Caco-2 (cell line): ENCODE results near the gene CDCA7. TPM values are rescaled to one million over a fixed set of nuclear protein-coding genes. Genes with fewer than 3 reads are reported as not detected.

Experiments
- BruUV-seq: library from RNA; stranded (reverse); fragments of 400-500 nt; replicated peaks from 2 replicates; lab custom pipeline; 2021; lab: Mats Ljungman, UMichigan
- CTCF ChIA-PET: fragments of 300-600 bp; sonication (Branson Sonifier 250); formaldehyde crosslinking; loops from one replicate; lab custom pipeline; 2022; ENCODE audit warnings: antibody characterized with exemption; lab: Charles Lee
- POLR2A ChIA-PET: fragments of 300-600 bp; sonication (Branson Sonifier 250); formaldehyde crosslinking; loops from one replicate; lab custom pipeline; 2022; ENCODE audit warnings: antibody characterized with exemption; lab: Charles Lee
- DNase-seq, 2 experiments: peaks; one replicate each; pipeline versions ENCODE4 v3.0.0 to v3.0.0-alpha.2; 2020 to 2022
- H3K27me3 ChIP-seq: replicated peaks from 2 replicates; pipeline ENCODE4 v1.6.0; 2011; ENCODE audit warnings: low read length; ENCODE audit not compliant: control insufficient read depth, insufficient read depth
- H3K36me3 ChIP-seq: 2 replicates; pipeline ENCODE4 v1.5.1; 2011; ENCODE audit warnings: low read length; ENCODE audit not compliant: control insufficient read depth, insufficient read depth
- H3K4me1 ChIP-seq: fragments of 250-450 bp; sonication (Bioruptor Pico); 2 replicates; pipeline ENCODE4 v1.5.1; 2020; ENCODE audit warnings: mild to moderate bottlenecking
- H3K4me3 ChIP-seq: 2 replicates; pipeline ENCODE4 v1.5.1; 2011; ENCODE audit warnings: low read depth, mild to moderate bottlenecking, control low read depth, low read length
- H3K9me3 ChIP-seq: fragments of 250-450 bp; sonication (Bioruptor Pico); 2 replicates; pipeline ENCODE4 v1.5.1; 2020; ENCODE audit warnings: mild to moderate bottlenecking, moderate library complexity
- H3K27ac Mint-ChIP-seq: one replicate; pipeline ENCODE4 v1.8.0; 2022; ENCODE audit warnings: mixed read lengths; ENCODE audit not compliant: unreplicated experiment
- H3K27me3 Mint-ChIP-seq: one replicate; pipeline ENCODE4 v1.8.0; 2022; ENCODE audit warnings: mixed read lengths; ENCODE audit not compliant: insufficient read depth, unreplicated experiment
- H3K36me3 Mint-ChIP-seq: one replicate; pipeline ENCODE4 v1.8.0; 2022; ENCODE audit warnings: mild to moderate bottlenecking, mixed read lengths; ENCODE audit not compliant: insufficient read depth, unreplicated experiment
- H3K4me1 Mint-ChIP-seq: one replicate; pipeline ENCODE4 v1.8.0; 2022; ENCODE audit warnings: low read depth, mixed read lengths; ENCODE audit not compliant: unreplicated experiment
- H3K4me3 Mint-ChIP-seq: one replicate; pipeline ENCODE4 v1.8.0; 2022; ENCODE audit warnings: mild to moderate bottlenecking, moderate library complexity, mixed read lengths; ENCODE audit not compliant: unreplicated experiment
- H3K9me3 Mint-ChIP-seq: one replicate; pipeline ENCODE4 v1.8.0; 2022; ENCODE audit warnings: mixed read lengths; ENCODE audit not compliant: unreplicated experiment
- intact Hi-C: fragments of 100-400 bp; cut with micrococcal nuclease; formaldehyde crosslinking; loops from one replicate; pipeline ENCODE4 v1.10.0; 2022; ENCODE audit not compliant: unreplicated experiment
- total RNA-seq: library from RNA; stranded (reverse); gene quantifications from 2 replicates; pipeline ENCODE4 v1.2.3, GENCODE V29; 2022
- TF ChIP-seq, protein P1 (sequence below), 2 experiments: fragments of 200-600 bp in 1 of 2; IDR thresholded peaks; 1 replicate in 1 of 2; 2 replicates in 1 of 2; pipeline versions ENCODE4 v1.5.1 to v1.8.0; 2011 to 2022; ENCODE audit warnings: antibody characterized with exemption in 1 of 2, control low read depth in 1 of 2, inconsistent platforms in 1 of 2, low read depth in 1 of 2, low read length in 1 of 2, mild to moderate bottlenecking in 1 of 2, moderate library complexity in 1 of 2; ENCODE audit not compliant: insufficient read depth in 1 of 2, severe bottlenecking in 1 of 2, unreplicated experiment in 1 of 2

CDCA7 gene
- total RNA-seq, 1 experiment from 2014 or later, result 58.1 TPM

DNA sequence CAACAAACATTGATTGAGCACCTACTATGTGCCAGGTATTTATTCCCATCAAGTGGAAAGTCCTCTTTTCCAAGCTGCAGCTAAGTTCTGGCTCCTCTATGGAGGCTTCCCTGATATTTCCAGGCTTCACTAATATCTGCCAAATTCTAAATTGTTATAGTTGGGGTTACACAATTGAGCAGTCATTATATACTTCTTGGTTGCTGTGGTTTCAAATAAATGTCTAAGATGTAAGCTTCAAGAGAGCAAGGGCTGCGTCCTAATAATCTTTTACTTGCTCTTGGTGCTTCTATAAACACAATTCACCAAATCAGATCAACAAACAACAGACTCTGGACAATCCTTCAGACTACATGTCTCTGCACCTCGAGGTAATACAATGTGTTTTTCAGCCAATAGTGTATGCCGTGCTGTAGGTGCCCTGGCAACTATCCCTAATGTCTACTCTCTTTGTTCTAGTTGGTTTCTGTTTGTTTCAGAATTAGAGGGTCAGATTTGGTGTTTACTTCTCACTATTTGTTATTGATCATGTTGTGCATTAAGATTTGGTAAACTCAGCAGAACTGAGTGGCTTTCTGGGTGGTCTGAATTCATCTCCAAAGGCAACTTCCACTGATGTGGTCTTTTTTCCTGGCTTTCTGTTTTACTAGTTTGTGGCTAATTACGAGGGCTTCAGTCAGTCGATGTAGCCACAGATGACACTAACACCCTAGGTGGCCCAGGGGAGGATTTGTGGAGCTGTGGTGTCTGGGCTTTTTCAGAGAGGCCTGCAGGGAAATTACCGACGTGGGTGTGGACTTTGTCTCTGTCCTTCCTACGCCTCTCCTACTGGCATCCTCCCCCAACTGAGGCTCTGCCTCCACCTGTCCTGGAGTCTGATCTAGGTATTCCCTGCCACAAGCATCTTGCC, 50.4 kb downstream of the CDCA7 start:
- Mint-ChIP-seq H3K27ac (no peak overlapping the region), H3K27me3 (peaks cover 12% of the 10 kb centered on the region), H3K4me3 (no peak overlapping the region), H3K9me3 (no peaks in the 10 kb centered on the region), H3K4me1 (peaks cover 13% of the 10 kb centered on the region), H3K36me3 (no peaks in the 10 kb centered on the region)
- Histone ChIP-seq H3K4me1 (no peaks in the 10 kb centered on the region), H3K4me3 (no peak overlapping the region), H3K9me3 (no peaks in the 10 kb centered on the region), H3K27me3 (no peaks in the 10 kb centered on the region), H3K36me3 (no peaks in the 10 kb centered on the region)
- no peak for DNase-seq
- intact Hi-C loops, result no loop called here
- TF ChIP-seq, protein P1, sequence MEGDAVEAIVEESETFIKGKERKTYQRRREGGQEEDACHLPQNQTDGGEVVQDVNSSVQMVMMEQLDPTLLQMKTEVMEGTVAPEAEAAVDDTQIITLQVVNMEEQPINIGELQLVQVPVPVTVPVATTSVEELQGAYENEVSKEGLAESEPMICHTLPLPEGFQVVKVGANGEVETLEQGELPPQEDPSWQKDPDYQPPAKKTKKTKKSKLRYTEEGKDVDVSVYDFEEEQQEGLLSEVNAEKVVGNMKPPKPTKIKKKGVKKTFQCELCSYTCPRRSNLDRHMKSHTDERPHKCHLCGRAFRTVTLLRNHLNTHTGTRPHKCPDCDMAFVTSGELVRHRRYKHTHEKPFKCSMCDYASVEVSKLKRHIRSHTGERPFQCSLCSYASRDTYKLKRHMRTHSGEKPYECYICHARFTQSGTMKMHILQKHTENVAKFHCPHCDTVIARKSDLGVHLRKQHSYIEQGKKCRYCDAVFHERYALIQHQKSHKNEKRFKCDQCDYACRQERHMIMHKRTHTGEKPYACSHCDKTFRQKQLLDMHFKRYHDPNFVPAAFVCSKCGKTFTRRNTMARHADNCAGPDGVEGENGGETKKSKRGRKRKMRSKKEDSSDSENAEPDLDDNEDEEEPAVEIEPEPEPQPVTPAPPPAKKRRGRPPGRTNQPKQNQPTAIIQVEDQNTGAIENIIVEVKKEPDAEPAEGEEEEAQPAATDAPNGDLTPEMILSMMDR (IDR thresholded peaks at IDR 0.05; ENCODE audit: insufficient read depth in 1 of 2, low read depth in 1 of 2, low read length in 1 of 2, severe bottlenecking in 1 of 2, unreplicated experiment in 1 of 2), result no peak
- ChIA-PET POLR2A (no interaction called here), CTCF (no interaction called here)
- no TSS peak for BruUV-seq

DNA sequence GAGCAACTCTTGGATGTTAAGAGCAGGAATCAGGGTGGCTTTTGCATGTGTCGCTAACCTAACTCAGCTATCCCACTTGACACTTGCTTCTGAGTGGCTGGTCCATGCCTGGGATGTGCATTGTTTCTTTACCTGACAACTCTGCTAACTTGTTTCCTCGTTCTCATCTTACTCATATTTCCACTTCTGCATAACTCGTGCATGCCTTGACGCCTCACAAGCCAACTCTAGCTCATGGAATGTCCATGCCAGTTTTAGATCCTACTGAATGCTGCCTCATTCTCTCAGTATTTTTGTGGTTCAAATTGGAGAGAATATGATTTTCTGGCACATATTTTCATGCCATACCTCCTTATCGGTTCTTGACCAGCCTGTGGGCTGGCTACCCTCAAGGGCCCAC, 52.5 kb downstream of the CDCA7 start:
- Histone ChIP-seq H3K36me3 (no peaks in the 10 kb centered on the region), H3K4me1 (no peaks in the 10 kb centered on the region), H3K9me3 (no peaks in the 10 kb centered on the region), H3K4me3 (no peak overlapping the region), H3K27me3 (no peaks in the 10 kb centered on the region; the same call in 1 of the 2 replicates)
- Mint-ChIP-seq H3K9me3 (no peaks in the 10 kb centered on the region), H3K4me1 (peaks cover 6% of the 10 kb centered on the region), H3K4me3 (no peak overlapping the region), H3K27ac (no peak overlapping the region), H3K27me3 (peaks cover 5% of the 10 kb centered on the region), H3K36me3 (no peaks in the 10 kb centered on the region)
- BruUV-seq, result no TSS peak
- ChIA-PET POLR2A (no interaction called here), CTCF (interaction anchor here (0.6 kb wide), 1 partner anchor 833 kb away, joined by 4 read pairs; no protein-coding TSS in a partner anchor)
- intact Hi-C loops, result no loop called here
- TF ChIP-seq, protein P1 (IDR thresholded peaks at IDR 0.05; ENCODE audit: insufficient read depth in 1 of 2, low read depth in 1 of 2, low read length in 1 of 2, severe bottlenecking in 1 of 2, unreplicated experiment in 1 of 2), result no peak
- no peak for DNase-seq

DNA sequence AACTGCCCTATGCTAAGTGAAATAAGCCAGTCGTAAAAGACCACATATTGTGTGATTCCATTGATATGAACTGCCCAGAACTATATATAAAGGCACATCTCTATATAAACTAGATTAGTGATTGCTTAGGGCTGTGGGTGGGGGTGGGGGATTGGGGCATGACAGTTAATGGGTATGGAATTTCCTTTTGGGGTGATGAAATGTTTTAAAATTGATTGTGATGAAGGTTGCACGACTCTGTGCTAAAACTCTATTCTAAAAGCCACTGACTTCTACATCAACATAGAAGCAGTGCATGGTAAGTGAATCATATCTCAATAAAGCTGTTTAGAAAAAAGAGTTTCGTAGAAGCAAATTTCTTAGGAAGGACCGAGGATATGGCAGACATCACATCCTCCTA, 53.0 kb downstream of the CDCA7 start:
- no peaks in the 10 kb centered on the region for H3K9me3 Mint-ChIP-seq
- TF ChIP-seq, protein P1 (IDR thresholded peaks at IDR 0.05; ENCODE audit: insufficient read depth in 1 of 2, low read depth in 1 of 2, low read length in 1 of 2, severe bottlenecking in 1 of 2, unreplicated experiment in 1 of 2), result no peak
- H3K4me3 Mint-ChIP-seq, result no peak overlapping the region

More for the DNA sequence above, 53.0 kb downstream of the CDCA7 start:
- no peaks in the 10 kb centered on the region for H3K36me3 ChIP-seq
- Mint-ChIP-seq H3K4me1 (peaks cover 2% of the 10 kb centered on the region), H3K36me3 (no peaks in the 10 kb centered on the region), H3K27me3 (peaks cover 5% of the 10 kb centered on the region), H3K27ac (no peak overlapping the region)
- H3K9me3 ChIP-seq, result no peaks in the 10 kb centered on the region
- H3K4me3 ChIP-seq, result no peak overlapping the region
- no peaks in the 10 kb centered on the region for H3K4me1 ChIP-seq
- ChIA-PET CTCF (no interaction called here), POLR2A (no interaction called here)
- BruUV-seq, result no TSS peak
- no peak for DNase-seq
- no peaks in the 10 kb centered on the region; the same call in 1 of the 2 replicates for H3K27me3 ChIP-seq
- intact Hi-C loops, result no loop called here
